SK-N-SH (cell line): ENCODE data around the gene PRDX5.

ENCODE experiments used
- CHD2 ChIP-seq: fragments of 150-350 bp; IDR thresholded peaks from 2 replicates; pipeline ENCODE4 v1.6.1; 2018; ENCODE audit warnings: low read length; ENCODE audit not compliant: partially characterized antibody
- CTCF ChIP-seq: fragments of 200-600 bp; sonication (generic); IDR thresholded peaks from 2 replicates; pipeline ENCODE4 v1.6.1; 2017; ENCODE audit warnings: antibody characterized with exemption, mild to moderate bottlenecking, moderate library complexity
- GABPA ChIP-seq: IDR thresholded peaks from 2 replicates; pipeline ENCODE4 v1.4.0; 2012; ENCODE audit warnings: low read depth, mild to moderate bottlenecking
- JUND ChIP-seq: IDR thresholded peaks from 2 replicates; pipeline ENCODE4 v1.4.0; 2012
- MXI1 ChIP-seq: IDR thresholded peaks from 2 replicates; pipeline ENCODE4 v1.6.1; 2012; ENCODE audit warnings: mild to moderate bottlenecking, low read depth, low read length, improper control_type of control experiment
- RAD21 ChIP-seq: IDR thresholded peaks from 2 replicates; pipeline ENCODE4 v1.6.1; 2012; ENCODE audit warnings: mild to moderate bottlenecking, low read length
- REST ChIP-seq: IDR thresholded peaks from 2 replicates; pipeline ENCODE4 v1.6.1; 2012; ENCODE audit warnings: mild to moderate bottlenecking, low read depth, low read length, moderate library complexity
- RXRA ChIP-seq: IDR thresholded peaks from 2 replicates; pipeline ENCODE4 v1.4.0; 2012; ENCODE audit warnings: low read depth, mild to moderate bottlenecking, borderline replicate concordance
- TAF1 ChIP-seq: IDR thresholded peaks from 2 replicates; pipeline ENCODE4 v1.6.1; 2012; ENCODE audit warnings: low read depth, mild to moderate bottlenecking, low read length, moderate library complexity, borderline replicate concordance
- USF2 ChIP-seq: fragments of 150-350 bp; IDR thresholded peaks from 2 replicates; pipeline ENCODE4 v1.6.1; 2017; ENCODE audit warnings: antibody characterized with exemption, low read length, low read depth, borderline replicate concordance

GRCh38 chr11:64364435-64364834 is 46.5 kb downstream of the PRDX5 start:
- TF ChIP-seq USF2 (no peak), RXRA (no peak), CHD2 (no peak), MXI1 (no peak), REST (no peak), GABPA (no peak), TAF1 (no peak), RAD21 (no peak), CTCF (no peak), JUND (no peak)
